Measurements from ENCODE around the gene ACBD5. TPM values are rescaled to one million over a fixed set of nuclear protein-coding genes. Genes with fewer than 3 reads are reported as not detected.

ACBD5 gene
- total RNA-seq, 1 donor from 2014 or later, result 27.4 TPM

DNA sequence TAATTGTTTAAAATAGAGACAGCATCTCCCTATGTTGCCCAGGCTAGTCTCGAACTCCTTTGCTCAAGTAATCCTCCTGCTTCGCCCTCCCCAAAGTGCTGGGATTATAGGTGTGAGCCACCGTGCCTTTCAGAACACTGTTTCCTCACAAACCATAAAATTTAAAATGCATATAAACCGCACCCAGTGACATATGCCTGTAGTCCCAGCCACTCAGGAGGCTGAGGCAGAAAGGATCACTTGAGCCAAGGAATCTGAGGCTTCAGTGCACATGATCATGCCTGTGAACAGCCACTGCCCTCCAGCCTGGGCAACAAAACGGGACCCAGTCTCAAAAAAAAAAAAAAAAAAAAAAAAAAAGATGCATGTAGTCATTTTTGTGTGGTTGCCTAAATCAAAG lies 36.8 kb downstream of the ACBD5 start:
- no peaks in the 10 kb centered on the region for H3K27me3 ChIP-seq
- H3K9me3 ChIP-seq, result no peaks in the 10 kb centered on the region
- intact Hi-C loops (cut with DNase I), result no loop called here
- TF ChIP-seq, protein P1, sequence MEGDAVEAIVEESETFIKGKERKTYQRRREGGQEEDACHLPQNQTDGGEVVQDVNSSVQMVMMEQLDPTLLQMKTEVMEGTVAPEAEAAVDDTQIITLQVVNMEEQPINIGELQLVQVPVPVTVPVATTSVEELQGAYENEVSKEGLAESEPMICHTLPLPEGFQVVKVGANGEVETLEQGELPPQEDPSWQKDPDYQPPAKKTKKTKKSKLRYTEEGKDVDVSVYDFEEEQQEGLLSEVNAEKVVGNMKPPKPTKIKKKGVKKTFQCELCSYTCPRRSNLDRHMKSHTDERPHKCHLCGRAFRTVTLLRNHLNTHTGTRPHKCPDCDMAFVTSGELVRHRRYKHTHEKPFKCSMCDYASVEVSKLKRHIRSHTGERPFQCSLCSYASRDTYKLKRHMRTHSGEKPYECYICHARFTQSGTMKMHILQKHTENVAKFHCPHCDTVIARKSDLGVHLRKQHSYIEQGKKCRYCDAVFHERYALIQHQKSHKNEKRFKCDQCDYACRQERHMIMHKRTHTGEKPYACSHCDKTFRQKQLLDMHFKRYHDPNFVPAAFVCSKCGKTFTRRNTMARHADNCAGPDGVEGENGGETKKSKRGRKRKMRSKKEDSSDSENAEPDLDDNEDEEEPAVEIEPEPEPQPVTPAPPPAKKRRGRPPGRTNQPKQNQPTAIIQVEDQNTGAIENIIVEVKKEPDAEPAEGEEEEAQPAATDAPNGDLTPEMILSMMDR (IDR thresholded peaks at IDR 0.05), result no peak
- DNase-seq (no peak), ATAC-seq (no peak)
- H3K27ac ChIP-seq, result no peak overlapping the region
- H3K36me3 ChIP-seq, result peaks cover 99% of the 10 kb centered on the region
- no peak overlapping the region for H3K4me3 ChIP-seq
- no peaks in the 10 kb centered on the region for H3K4me1 ChIP-seq

DNA sequence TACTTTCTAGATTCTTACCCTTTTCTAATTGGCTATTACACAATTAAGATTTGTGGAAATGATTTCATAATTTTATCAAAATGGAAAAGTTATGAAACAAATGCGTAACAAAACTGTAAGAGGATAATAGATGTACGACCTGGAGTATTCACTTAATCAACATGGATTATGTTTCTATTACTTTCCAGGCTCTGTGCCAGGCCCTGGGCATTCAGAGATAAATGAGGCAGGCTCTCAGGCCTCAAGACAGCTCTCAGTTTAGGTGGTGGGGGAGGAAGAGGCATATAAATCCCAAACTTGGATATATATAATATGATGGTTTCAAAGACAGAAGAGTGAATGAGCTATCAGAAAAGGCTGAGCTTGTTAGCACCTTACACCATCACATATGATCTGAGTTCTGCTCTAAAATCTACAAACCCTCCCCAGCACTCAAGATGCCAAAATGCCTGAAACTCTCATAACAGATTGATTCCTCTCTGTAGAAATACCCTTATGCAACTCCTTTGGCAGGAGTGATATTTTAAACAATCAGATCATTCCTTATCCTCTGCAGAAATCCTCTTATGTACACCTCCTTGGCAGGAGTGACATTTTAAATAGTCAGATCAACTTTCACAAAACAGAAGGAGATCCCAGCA lies 42.5 kb downstream of the ACBD5 start:
- ATAC-seq (no peak), DNase-seq (no peak)
- H3K4me1 ChIP-seq, result no peaks in the 10 kb centered on the region
- intact Hi-C loops (cut with DNase I), result no loop called here
- no peaks in the 10 kb centered on the region for H3K9me3 ChIP-seq
- TF ChIP-seq, protein P1 (IDR thresholded peaks at IDR 0.05), result no peak
- peaks cover 75% of the 10 kb centered on the region for H3K36me3 ChIP-seq
- no peaks in the 10 kb centered on the region for H3K27me3 ChIP-seq
- H3K27ac ChIP-seq, result no peak overlapping the region
- no peak overlapping the region for H3K4me3 ChIP-seq

- ATAC-seq, result peak; percentile 74
- H3K9me3 ChIP-seq, result no peaks in the 10 kb centered on the region
- H3K4me3 ChIP-seq, result no peak overlapping the region
- H3K27ac ChIP-seq, result no peak overlapping the region
- H3K27me3 ChIP-seq, result no peaks in the 10 kb centered on the region
- intact Hi-C loops (cut with DNase I), result no loop called here
- TF ChIP-seq, protein P1 (IDR thresholded peaks at IDR 0.05), result no peak
- DNase-seq, result no peak
- peaks cover 17% of the 10 kb centered on the region for H3K36me3 ChIP-seq
- H3K4me1 ChIP-seq, result no peaks in the 10 kb centered on the region
Observed at GRCh38 chr10:27192284-27192683, 48.3 kb downstream of the ACBD5 start.

DNA sequence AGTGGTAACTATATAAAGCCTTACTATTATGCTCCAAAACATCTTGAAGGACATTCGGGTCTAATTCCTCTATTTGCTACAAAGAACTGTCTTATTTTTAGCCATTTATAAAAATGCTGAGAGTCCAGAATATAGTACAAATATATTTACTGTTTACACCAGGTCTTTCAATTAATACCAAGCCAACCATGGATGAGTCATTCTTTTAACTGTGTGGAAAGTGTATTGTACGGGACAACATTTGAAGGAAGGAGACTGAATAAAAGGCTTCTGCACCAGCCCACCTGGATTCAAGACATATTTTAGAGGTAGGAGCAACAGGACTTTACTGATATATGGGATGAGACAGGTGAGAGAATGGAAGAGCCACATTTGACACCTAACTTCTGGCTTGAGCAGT lies 50.1 kb downstream of the ACBD5 start:
- Histone ChIP-seq H3K27ac (no peak overlapping the region), H3K4me3 (no peak overlapping the region), H3K27me3 (no peaks in the 10 kb centered on the region), H3K9me3 (no peaks in the 10 kb centered on the region), H3K36me3 (peaks cover 9% of the 10 kb centered on the region), H3K4me1 (no peaks in the 10 kb centered on the region)
- DNase-seq, result no peak
- intact Hi-C loops (cut with DNase I), result no loop called here
- no peak for ATAC-seq
- TF ChIP-seq, protein P1 (IDR thresholded peaks at IDR 0.05), result no peak

- no peak overlapping the region for H3K27ac ChIP-seq
- TF ChIP-seq, protein P1 (IDR thresholded peaks at IDR 0.05), result no peak
- ATAC-seq, result no peak
Observed at GRCh38 chr10:27188897-27189296, 51.7 kb downstream of the ACBD5 start.

GRCh38 chr10:27188259-27188658 lies 52.3 kb downstream of the ACBD5 start:
- Histone ChIP-seq H3K27ac (no peak overlapping the region), H3K4me3 (no peak overlapping the region), H3K27me3 (no peaks in the 10 kb centered on the region), H3K36me3 (peaks cover 19% of the 10 kb centered on the region), H3K4me1 (no peaks in the 10 kb centered on the region), H3K9me3 (no peaks in the 10 kb centered on the region)
- ATAC-seq (no peak), DNase-seq (no peak)
- TF ChIP-seq, protein P1 (IDR thresholded peaks at IDR 0.05), result no peak
- intact Hi-C loops (cut with DNase I), result no loop called here

More at GRCh38 chr10:27188897-27189296, 51.7 kb downstream of the ACBD5 start:
- no peaks in the 10 kb centered on the region for H3K27me3 ChIP-seq
- H3K4me1 ChIP-seq, result no peaks in the 10 kb centered on the region
- intact Hi-C loops (cut with DNase I), result no loop called here
- DNase-seq, result no peak
- H3K36me3 ChIP-seq, result peaks cover 15% of the 10 kb centered on the region
- H3K9me3 ChIP-seq, result no peaks in the 10 kb centered on the region
- no peak overlapping the region for H3K4me3 ChIP-seq

Measured in upper lobe of right lung (tissue), 1 donor.